Fibroblast of the aortic adventitia (primary cell): ENCODE data around the gene EML1. TPM values are rescaled to one million over a fixed set of nuclear protein-coding genes. Genes with fewer than 3 reads are reported as not detected.

Experiments
- DNase-seq: peaks from one replicate; pipeline ENCODE4 v3.0.0-alpha.2; 2010; ENCODE audit warnings: low read depth
- H3K4me3 ChIP-seq: 2 replicates; pipeline ENCODE4 v1.5.1; 2011; ENCODE audit warnings: low read depth, mild to moderate bottlenecking, control low read depth, low read length, moderate library complexity
- CTCF ChIP-seq: IDR thresholded peaks from 2 replicates; pipeline ENCODE4 v1.5.1; 2011; ENCODE audit warnings: mild to moderate bottlenecking, low read length, control low read depth, inconsistent platforms; ENCODE audit not compliant: insufficient read depth
- total RNA-seq: library from RNA; depleted of rRNA; stranded (reverse); fragments of >200 nt; gene quantifications from 2 replicates; pipeline ENCODE4 v1.2.3, GENCODE V29; 2012; ENCODE audit warnings: low replicate concordance

The EML1 gene, protein sequence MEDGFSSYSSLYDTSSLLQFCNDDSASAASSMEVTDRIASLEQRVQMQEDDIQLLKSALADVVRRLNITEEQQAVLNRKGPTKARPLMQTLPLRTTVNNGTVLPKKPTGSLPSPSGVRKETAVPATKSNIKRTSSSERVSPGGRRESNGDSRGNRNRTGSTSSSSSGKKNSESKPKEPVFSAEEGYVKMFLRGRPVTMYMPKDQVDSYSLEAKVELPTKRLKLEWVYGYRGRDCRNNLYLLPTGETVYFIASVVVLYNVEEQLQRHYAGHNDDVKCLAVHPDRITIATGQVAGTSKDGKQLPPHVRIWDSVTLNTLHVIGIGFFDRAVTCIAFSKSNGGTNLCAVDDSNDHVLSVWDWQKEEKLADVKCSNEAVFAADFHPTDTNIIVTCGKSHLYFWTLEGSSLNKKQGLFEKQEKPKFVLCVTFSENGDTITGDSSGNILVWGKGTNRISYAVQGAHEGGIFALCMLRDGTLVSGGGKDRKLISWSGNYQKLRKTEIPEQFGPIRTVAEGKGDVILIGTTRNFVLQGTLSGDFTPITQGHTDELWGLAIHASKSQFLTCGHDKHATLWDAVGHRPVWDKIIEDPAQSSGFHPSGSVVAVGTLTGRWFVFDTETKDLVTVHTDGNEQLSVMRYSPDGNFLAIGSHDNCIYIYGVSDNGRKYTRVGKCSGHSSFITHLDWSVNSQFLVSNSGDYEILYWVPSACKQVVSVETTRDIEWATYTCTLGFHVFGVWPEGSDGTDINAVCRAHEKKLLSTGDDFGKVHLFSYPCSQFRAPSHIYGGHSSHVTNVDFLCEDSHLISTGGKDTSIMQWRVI
- total RNA-seq, result 80.3 and 163 TPM in 2 replicates

- TF ChIP-seq CTCF, result peak; percentile 22
- DNase-seq, result peak; percentile 68
- peak within 1 kb of the TSS; percentile 71 for H3K4me3 ChIP-seq
These were observed at the start of gene EML1 for GRCh38 chr14:99793213-99794150. EML1 (plus strand) TSS chr14:99793413; CDS start chr14:99793477, 64 bp downstream.

GRCh38 chr14:99744199-99744872 lies 48.9 kb upstream of the EML1 start:
- no peak overlapping the region for H3K4me3 ChIP-seq
- TF ChIP-seq CTCF, result no peak
- peak; percentile 74 for DNase-seq

- H3K4me3 ChIP-seq, result no peak overlapping the region
- TF ChIP-seq CTCF, result no peak
- no peak for DNase-seq
These were observed 48.4 kb upstream of the EML1 start for GRCh38 chr14:99744873-99745224.

DNA sequence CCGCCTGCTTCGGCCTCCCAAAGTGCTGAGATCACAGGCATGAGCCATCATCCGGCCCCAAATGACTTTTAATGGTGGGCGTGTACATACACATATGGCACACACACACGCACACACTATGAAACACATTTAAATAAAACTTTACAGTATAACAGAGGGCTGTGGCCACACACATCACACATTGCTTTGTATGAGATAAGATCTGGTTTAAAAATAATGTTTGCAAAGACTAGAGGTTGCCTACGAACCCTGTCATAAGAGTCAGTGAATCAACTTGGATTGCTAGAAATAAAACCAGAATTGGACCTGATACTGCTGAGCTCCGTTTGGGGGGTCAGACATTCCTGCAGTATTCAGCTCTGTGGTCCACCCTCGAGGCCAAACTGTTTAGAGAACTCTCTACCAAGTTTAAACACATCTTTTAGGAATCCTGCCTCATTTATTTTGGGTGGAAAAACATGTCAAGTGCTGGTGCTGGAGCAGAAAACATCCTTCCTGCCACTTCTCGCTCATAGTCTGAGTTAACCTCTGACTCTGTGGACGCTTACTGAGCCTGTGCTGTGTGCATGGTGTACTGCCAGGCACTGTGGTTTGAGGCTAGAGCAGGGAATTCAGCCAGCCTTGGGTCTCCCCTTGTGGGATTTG lies 47.8 kb upstream of the EML1 start:
- no peak for TF ChIP-seq CTCF
- peak; percentile 85 for DNase-seq
- no peak overlapping the region for H3K4me3 ChIP-seq

GRCh38 chr14:99747167-99747566 lies 46.0 kb upstream of the EML1 start:
- no peak for TF ChIP-seq CTCF
- no peak overlapping the region for H3K4me3 ChIP-seq
- no peak for DNase-seq
